LoVo (cell line): Measurements from ENCODE around the gene PCDH15.
A peak's percentile ranks its signal among the peaks of the same experiment; 100 is the strongest.
"Not testable (repeated sequence)": the region's sequence is repeated elsewhere in the genome, so short reads cannot be mapped to it uniquely, and the experiment has no call there.

ENCODE experiments used
- DNase-seq: peaks from one replicate; pipeline ENCODE4 v3.0.0-alpha.2; 2016; ENCODE audit warnings: low spot score

The PCDH15 gene

GRCh38 chr10:54394598-54394997, 406.4 kb downstream of the PCDH15 start:
- DNase-seq = not testable (repeated sequence)

GRCh38 chr10:54372179-54372578, 428.9 kb downstream of the PCDH15 start:
- DNase-seq = no peak

GRCh38 chr10:54368984-54369383, 432.0 kb downstream of the PCDH15 start:
- DNase-seq = no peak

GRCh38 chr10:54363390-54363789, 437.6 kb downstream of the PCDH15 start:
- DNase-seq = no peak

- DNase-seq = no peak
Observed at GRCh38 chr10:54342058-54342457, 459.0 kb downstream of the PCDH15 start.

- no peak for DNase-seq
Observed at GRCh38 chr10:54335296-54335695, 465.7 kb downstream of the PCDH15 start.

GRCh38 chr10:54319341-54319740, 481.7 kb downstream of the PCDH15 start:
- no peak for DNase-seq

GRCh38 chr10:54318470-54318869, 482.6 kb downstream of the PCDH15 start:
- DNase-seq = no peak

- DNase-seq = no peak
Observed at GRCh38 chr10:54314430-54314829, 486.6 kb downstream of the PCDH15 start.

- no peak for DNase-seq
Observed at GRCh38 chr10:54284526-54285193, 516.4 kb downstream of the PCDH15 start.

- no peak for DNase-seq
Observed at GRCh38 chr10:54282012-54282411, 519.0 kb downstream of the PCDH15 start.

- DNase-seq = no peak
Observed at GRCh38 chr10:54266395-54266794, 534.6 kb downstream of the PCDH15 start.

GRCh38 chr10:54262726-54263125, 538.3 kb downstream of the PCDH15 start:
- DNase-seq = no peak

- no peak for DNase-seq
Observed at GRCh38 chr10:54259104-54259503, 541.9 kb downstream of the PCDH15 start.

- no peak for DNase-seq
Observed at GRCh38 chr10:54234832-54235231, 566.2 kb downstream of the PCDH15 start.

- no peak for DNase-seq
Observed at GRCh38 chr10:54203401-54203800, 597.6 kb downstream of the PCDH15 start.

GRCh38 chr10:54198051-54198450, 603.0 kb downstream of the PCDH15 start:
- no peak for DNase-seq

GRCh38 chr10:54194806-54195205, 606.2 kb downstream of the PCDH15 start:
- DNase-seq = no peak

GRCh38 chr10:54159924-54160323, 641.1 kb downstream of the PCDH15 start:
- no peak for DNase-seq

- no peak for DNase-seq
Observed at GRCh38 chr10:54148508-54148907, 652.5 kb downstream of the PCDH15 start.

GRCh38 chr10:54139819-54140428, 661.1 kb downstream of the PCDH15 start:
- no peak for DNase-seq

- DNase-seq = no peak
Observed at GRCh38 chr10:54137396-54137795, 663.6 kb downstream of the PCDH15 start.

GRCh38 chr10:54133203-54133602, 667.8 kb downstream of the PCDH15 start:
- peak; percentile 5 for DNase-seq

GRCh38 chr10:54131833-54132232, 669.2 kb downstream of the PCDH15 start:
- DNase-seq = no peak
